Stimulated activated CD4-positive, alpha-beta T cell treated with anti-CD3 and anti-CD28 coated beads, Interleukin-12 subunit alpha, Interleukin-12 subunit beta, amount 100 ng/mL, for 48 hours (primary cell): ENCODE data around the gene PSMB7.
A peak's percentile ranks its signal among the peaks of the same experiment; 100 is the strongest.

Experiments
- DNase-seq, 3 donors: peaks; one replicate each; pipeline ENCODE4 v3.0.0-alpha.2; 2020; ENCODE audit warnings: low read depth in 2 of 3, low spot score in 1 of 3

PSMB7 gene

DNA sequence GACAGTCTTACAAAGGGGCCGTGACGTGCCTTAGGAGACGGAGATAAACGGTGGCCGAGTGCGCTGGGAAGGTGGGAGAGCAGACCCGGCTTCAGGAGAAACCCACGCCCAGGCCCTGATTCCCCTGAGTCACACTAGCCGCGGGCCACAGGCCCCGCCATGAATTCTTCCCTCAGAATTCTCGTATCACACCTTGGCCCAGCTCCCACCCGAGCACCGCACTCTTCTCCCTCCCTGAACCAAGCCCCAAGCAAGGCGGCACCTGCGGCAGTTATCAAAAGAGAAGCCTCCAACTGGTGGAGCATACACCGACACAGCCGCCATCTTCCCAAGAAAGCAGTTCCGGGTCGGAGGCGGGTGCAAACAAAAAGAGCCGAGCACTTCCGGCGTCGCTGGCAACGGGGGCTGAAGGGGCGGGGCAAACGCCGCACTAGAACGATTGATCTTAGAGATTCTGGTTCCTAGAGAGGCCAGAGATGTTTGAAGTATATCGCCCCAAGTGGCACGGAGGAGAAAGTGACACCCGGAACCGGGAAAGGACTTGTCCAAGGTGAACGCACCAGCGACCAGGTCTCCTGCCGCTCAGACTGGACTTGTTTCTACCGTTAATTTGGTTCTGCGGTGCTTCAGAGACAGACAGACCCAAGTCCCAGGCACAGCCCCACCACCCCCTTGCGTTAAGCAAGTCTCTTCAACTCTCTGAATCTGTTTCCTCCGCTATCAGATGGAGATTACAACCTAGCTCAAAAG lies at the start of gene PSMB7:
TSS of gene PSMB7 (minus strand) at position 341 of the 750 bp plus-strand sequence. CDS start at position 324, 17 bp downstream.
- peak; percentile 95 to 100 (median 96) for DNase-seq

- DNase-seq = no peak
Observed at GRCh38 chr9:124462739-124463138, 47.5 kb upstream of the PSMB7 start.

DNA sequence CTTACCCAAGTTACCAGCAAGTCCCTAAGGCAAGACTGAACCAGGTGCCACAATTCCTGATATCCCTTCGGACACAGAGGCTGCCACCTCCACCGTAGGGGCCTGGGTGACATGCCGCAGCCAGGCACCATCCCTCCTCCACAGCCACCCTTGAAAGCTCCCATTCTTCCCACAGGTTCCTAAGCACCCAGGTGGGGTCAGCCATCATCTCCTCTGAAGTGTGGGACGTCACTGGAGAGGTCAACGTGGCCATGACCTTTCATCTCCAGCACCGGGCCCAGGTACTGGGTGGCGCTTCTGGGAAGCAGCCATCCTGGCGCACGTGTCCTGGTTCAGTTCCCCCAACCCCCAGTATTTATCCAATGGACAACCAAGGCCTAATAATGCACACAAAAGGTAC lies 43.2 kb upstream of the PSMB7 start:
- DNase-seq = no peak

GRCh38 chr9:124457887-124458431 lies 42.7 kb upstream of the PSMB7 start:
- DNase-seq = no peak

GRCh38 chr9:124457079-124457886 lies 42.0 kb upstream of the PSMB7 start:
- DNase-seq = no peak

DNA sequence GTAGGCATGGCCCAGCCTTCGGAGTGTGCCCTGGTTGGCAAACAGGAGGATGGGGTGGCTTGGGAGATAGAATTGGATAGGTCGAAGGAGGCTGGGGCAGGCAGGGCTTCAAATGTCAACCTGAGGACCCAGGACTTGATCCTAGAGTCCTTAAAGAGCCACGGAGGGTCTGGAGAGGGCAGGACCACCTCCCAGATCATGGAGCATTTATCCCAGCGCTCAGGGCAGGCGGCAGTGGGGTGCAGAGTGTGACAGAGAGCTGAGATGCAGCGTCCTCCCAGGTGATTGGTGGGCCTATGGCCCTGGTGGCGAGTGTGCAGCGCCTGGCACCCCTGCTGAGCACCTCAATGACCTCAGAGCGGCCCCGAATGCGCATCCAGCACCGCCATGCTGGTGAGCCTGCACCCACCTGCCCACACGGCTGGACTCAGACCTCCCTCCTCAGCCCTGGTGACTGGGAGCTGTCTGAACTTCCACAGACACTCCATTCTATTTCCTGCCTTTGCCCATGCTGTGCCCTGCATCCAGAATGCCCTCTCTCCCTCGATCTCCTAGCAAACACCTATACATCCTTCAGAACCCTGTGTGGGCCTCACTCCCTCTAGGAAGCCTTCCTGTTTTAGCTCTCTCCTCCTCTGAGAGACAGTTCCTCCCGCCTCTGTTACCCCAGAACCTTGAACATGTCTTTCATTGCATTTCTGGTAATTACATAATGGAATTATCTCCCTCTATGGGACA lies 41.3 kb upstream of the PSMB7 start:
- no peak for DNase-seq

GRCh38 chr9:124455820-124456219 lies 40.6 kb upstream of the PSMB7 start:
- DNase-seq = no peak

GRCh38 chr9:124454791-124455443 lies 39.7 kb upstream of the PSMB7 start:
- no peak for DNase-seq

- DNase-seq = no peak
Observed at GRCh38 chr9:124454296-124454695, 39.1 kb upstream of the PSMB7 start.

GRCh38 chr9:124453586-124454191 lies 38.4 kb upstream of the PSMB7 start:
- DNase-seq = no peak

DNA sequence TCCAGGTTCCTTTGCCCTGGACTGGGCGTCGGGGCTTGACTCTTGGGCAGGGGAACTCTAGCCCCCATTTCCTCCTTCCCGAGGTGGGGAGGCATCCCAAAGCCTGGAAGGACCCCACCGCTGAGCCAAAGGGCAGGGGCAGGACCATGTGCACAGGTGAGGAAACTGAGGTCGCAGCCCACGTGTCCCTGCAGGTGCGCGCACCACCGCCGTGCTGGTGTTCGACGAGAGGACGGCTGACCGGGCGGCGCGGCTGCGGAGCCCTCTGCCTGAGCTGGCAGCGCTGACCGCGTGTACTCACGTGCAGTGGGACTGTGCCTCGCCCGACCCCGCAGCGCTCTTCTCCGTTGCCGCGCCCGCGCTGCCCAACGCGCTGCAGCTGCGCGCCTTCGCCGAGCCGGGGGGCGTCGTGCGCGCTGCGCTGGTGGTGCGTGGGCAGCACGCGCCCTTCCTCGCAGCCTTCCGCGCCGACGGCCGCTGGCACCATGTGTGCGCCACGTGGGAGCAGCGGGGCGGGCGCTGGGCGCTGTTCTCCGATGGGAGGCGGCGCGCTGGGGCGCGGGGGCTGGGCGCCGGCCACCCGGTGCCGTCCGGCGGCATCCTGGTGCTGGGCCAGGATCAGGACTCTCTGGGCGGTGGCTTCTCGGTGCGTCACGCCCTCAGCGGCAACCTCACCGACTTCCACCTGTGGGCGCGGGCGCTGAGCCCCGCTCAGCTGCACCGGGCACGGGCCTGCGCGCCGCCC lies 37.8 kb upstream of the PSMB7 start:
- DNase-seq = no peak

DNA sequence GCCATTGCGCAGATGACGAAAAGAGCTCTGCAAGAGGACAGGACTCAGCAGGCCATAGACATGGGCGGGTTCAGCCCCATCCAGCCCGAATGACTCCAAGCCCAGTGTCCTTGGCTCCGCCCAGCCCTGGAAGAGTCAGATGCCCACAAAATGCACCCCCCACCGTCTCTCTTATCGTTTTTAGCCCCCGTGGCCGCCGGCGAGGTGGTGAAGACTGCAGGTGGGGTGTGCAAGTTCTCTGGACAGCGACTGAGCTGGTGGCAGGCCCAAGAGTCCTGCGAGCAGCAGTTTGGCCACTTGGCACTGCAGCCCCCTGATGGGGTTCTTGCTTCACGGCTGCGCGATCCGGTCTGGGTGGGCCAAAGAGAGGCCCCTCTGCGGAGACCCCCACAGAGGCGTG lies 37.1 kb upstream of the PSMB7 start:
- no peak for DNase-seq

GRCh38 chr9:124450931-124451661 lies 35.9 kb upstream of the PSMB7 start:
- DNase-seq = no peak

- DNase-seq = no peak
Observed at GRCh38 chr9:124450241-124450924, 35.1 kb upstream of the PSMB7 start, which contains the start of gene ADGRD2. Gene ADGRD2, plus strand, starts transcription at chr9:124450451. Its CDS starts 1,216 bp downstream, at chr9:124451667.

DNA sequence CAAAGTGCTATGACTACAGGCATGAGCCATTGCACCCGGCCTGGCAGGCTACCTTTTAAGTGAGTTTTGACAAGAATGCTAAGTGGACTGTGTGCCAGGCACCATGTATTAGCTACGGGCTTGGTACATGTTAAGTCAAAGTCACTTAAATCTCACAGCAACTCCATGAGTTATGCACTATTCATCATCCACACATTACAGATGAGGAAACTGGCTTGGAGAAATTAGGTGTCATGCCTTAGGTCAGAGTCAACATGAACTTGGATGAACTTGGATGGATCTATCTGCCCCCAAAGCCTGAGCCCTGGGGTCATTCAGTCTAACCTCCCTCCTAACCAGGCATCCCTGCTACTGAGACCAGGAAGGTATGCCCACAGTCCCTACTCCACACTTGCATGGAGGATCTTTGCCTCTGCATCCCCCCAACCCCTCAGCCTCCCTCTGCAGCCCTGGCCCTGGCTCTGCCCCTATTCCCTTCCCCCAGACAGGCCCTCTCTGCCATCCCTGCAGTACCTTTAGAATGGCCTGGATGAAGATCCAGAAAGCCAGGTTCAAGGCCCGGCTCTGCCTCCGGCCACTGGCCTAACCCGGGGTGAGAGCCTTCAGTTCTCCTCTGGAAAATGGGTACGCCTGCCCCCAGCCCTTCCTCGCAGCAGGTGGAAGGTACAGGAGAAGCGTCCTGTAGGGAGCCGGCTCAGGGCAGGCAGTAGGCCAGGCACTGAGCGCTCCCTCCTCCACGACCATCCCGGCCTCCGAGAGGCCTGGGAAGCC lies 34.3 kb upstream of the PSMB7 start:
- DNase-seq = no peak

- DNase-seq = no peak
Observed at GRCh38 chr9:124448019-124448418, 32.8 kb upstream of the PSMB7 start.

- no peak for DNase-seq
Observed at GRCh38 chr9:124447297-124447661, 32.0 kb upstream of the PSMB7 start.

DNA sequence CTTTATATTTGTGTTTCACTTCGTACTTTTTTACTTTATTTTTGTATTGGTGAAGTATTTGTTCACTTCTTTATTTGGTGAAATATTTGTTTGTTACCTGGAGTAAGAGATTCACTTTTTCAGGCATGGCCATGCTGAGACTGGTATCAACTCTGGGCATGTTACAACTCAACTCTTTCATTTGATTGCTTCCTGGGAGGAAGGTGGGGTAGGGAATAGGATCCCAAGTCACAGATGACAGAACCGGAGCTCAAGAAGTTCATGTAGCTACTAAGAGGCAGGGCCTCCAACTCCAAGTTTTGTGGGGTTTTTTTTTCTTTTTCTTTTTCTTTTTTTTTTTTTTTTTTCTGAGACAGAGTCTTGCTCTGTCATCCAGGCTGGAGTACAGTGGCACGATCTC lies 28.9 kb upstream of the PSMB7 start:
- no peak for DNase-seq
